ENCODE results near the gene NAA60.

Gene NAA60

GRCh38 chr16:3443108-3444031, at the start of gene NAA60, which contains the start of gene ZNF597:
NAA60 (plus strand) TSS chr16:3443680; CDS start chr16:3476228, 32,548 bp downstream.
ZNF597 (minus strand) TSS chr16:3443504; CDS start chr16:3443153, 351 bp downstream.
- POLR2A ChIA-PET (ENCODE audit: low non-redundant PET), result no interaction called here
- CTCF ChIA-PET, result interaction anchor here (0.5 kb wide), 1 partner anchor 82 kb away, joined by 3 read pairs; no protein-coding TSS in a partner anchor
- peak within 1 kb of the TSS; percentile 76 for H3K27ac ChIP-seq

GRCh38 chr16:3400446-3400778, 43.1 kb upstream of the NAA60 start:
- peak overlapping the region; percentile 89 for H3K27ac ChIP-seq
- POLR2A ChIA-PET (ENCODE audit: low non-redundant PET), result interaction anchor here (1.2 to 1.6 kb wide), 2 partner anchors 36 to 118 kb away, joined by 5 read pairs; partner anchors contain the start of gene ZNF263
- no peak for DNase-seq (ENCODE audit: low spot score)
- CTCF ChIA-PET, result interaction anchor here (0.6 to 1.3 kb wide), 2 partner anchors 35 to 290 kb away, joined by 3 to 4 read pairs; no protein-coding TSS in a partner anchor
- TF ChIP-seq, protein P1, sequence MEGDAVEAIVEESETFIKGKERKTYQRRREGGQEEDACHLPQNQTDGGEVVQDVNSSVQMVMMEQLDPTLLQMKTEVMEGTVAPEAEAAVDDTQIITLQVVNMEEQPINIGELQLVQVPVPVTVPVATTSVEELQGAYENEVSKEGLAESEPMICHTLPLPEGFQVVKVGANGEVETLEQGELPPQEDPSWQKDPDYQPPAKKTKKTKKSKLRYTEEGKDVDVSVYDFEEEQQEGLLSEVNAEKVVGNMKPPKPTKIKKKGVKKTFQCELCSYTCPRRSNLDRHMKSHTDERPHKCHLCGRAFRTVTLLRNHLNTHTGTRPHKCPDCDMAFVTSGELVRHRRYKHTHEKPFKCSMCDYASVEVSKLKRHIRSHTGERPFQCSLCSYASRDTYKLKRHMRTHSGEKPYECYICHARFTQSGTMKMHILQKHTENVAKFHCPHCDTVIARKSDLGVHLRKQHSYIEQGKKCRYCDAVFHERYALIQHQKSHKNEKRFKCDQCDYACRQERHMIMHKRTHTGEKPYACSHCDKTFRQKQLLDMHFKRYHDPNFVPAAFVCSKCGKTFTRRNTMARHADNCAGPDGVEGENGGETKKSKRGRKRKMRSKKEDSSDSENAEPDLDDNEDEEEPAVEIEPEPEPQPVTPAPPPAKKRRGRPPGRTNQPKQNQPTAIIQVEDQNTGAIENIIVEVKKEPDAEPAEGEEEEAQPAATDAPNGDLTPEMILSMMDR (conservative IDR thresholded peaks at IDR 0.05; ENCODE audit: low read depth), result no peak

More at GRCh38 chr16:3443108-3444031, at the start of gene NAA60, which contains the start of gene ZNF597:
- DNase-seq (ENCODE audit: low spot score), result peak; percentile 87
- TF ChIP-seq, protein P1 (conservative IDR thresholded peaks at IDR 0.05; ENCODE audit: low read depth), result no peak

- ChIA-PET CTCF (interaction anchor here (0.6 to 1.3 kb wide), 2 partner anchors 36 to 289 kb away, joined by 3 to 4 read pairs; no protein-coding TSS in a partner anchor), POLR2A (ENCODE audit: low non-redundant PET) (interaction anchor here (1.2 to 1.6 kb wide), 3 partner anchors 36 to 137 kb away, joined by 3 to 5 read pairs (median 5); partner anchors contain the start of gene ZNF263)
- TF ChIP-seq, protein P1 (conservative IDR thresholded peaks at IDR 0.05; ENCODE audit: low read depth), result no peak
- peak within 1 kb of the TSS; percentile 89 for H3K27ac ChIP-seq
- DNase-seq (ENCODE audit: low spot score), result peak; percentile 100
These were observed 42.4 kb upstream of the NAA60 start, which contains the start of the genes ZNF174 and ZSCAN32 for GRCh38 chr16:3400779-3401688. ZNF174 (plus strand) TSS chr16:3401215; CDS start chr16:3402005, 790 bp downstream. ZSCAN32 (minus strand) TSS chr16:3401004; CDS start chr16:3397557, 3,447 bp downstream.

DNA sequence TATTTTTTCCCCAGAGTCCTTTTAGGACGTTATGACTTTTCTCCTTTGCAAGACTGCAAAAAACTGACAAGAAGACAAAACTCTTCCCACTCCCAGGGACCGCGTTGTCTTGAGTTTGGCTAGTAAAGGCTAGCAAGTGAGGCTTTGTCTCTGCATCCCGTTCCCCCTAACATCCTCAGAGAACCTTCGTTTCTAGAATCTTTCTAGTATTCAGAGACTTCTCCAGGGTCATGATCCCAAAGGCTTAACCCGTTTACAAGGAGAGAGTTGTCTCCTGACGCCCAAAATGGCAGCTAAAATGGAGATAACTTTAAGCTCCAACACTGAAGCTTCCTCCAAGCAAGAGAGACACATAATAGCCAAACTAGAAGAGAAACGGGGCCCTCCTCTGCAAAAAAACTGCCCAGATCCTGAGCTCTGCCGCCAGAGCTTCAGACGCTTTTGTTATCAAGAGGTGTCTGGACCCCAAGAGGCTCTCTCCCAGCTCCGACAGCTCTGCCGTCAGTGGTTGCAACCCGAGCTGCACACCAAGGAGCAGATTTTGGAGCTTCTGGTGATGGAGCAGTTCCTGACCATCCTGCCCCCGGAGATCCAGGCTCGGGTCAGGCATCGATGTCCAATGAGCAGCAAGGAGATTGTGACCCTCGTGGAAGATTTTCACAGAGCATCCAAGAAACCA, 41.6 kb upstream of the NAA60 start:
- CTCF ChIA-PET, result interaction anchor here (0.7 to 1.3 kb wide), 2 partner anchors 37 to 441 kb away, joined by 3 read pairs; no protein-coding TSS in a partner anchor
- peak; percentile 13 for DNase-seq (ENCODE audit: low spot score)
- peak overlapping the region; percentile 89 for H3K27ac ChIP-seq
- POLR2A ChIA-PET (ENCODE audit: low non-redundant PET), result interaction anchor here (1.2 to 1.6 kb wide), 2 partner anchors 37 to 138 kb away, joined by 3 to 5 read pairs; no protein-coding TSS in a partner anchor
- TF ChIP-seq, protein P1 (conservative IDR thresholded peaks at IDR 0.05; ENCODE audit: low read depth), result no peak

DNA sequence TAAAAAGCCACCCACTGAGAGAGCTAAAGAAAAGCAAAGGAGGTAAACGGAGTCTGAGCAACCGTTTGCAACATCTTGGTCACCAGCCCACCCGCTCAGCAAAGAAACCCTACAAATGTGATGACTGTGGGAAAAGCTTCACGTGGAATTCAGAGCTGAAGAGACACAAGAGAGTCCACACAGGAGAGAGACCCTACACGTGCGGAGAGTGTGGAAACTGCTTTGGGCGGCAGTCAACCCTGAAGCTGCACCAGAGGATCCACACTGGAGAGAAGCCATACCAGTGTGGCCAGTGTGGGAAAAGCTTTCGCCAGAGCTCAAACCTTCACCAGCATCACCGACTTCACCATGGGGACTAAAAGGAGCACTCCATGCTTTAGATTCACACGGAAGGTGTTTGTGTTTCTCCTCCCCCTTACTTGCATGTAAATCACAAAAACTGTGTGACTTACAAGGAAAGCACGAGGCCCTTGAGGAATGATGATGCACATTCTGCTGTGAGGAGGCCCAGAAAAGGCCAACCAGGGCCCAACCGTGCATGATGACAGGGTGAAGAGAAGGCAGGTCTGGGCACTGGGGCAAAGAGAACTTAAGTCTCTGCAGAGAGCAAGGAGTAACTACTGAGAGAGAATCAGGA, 34.8 kb upstream of the NAA60 start:
- DNase-seq (ENCODE audit: low spot score), result no peak
- no peak overlapping the region for H3K27ac ChIP-seq
- TF ChIP-seq, protein P1 (conservative IDR thresholded peaks at IDR 0.05; ENCODE audit: low read depth), result no peak
- ChIA-PET CTCF (no interaction called here), POLR2A (ENCODE audit: low non-redundant PET) (no interaction called here)
